ENCODE measurements around the gene OR7A10. TPM values are rescaled to one million over a fixed set of nuclear protein-coding genes. Genes with fewer than 3 reads are reported as not detected.
A peak's percentile ranks its signal among the peaks of the same experiment; 100 is the strongest.

OR7A10 gene
- total RNA-seq, result not detected
- 0 reads per million in 2 donors for total RNA-seq

DNA sequence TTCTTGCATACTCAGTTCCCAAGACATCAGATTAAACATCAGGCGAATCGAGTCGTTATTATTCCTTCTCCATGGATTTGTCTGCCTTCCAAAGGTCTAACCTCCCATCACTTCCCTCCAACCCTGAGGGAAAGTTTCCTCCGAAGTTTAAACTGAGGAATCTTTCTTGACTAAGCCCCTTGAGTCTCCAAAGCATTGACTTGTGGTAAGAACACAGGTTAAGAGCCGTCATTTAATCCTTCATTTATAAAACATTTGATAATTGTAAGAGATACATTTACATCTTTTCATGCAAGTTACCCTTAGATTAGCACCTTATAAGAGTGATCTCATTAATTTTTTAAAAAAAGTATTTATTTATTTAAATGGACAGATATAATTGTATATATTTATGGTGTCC, at the start of gene OR7A10:
Gene OR7A10 (minus strand): TSS at position 101 of the 400 bp plus-strand sequence. CDS start 7,045 bp downstream, outside the sequence.
- Mint-ChIP-seq H3K4me3 (no peak within 1 kb of the TSS), H3K4me1 (no peaks in the 10 kb centered on the region), H3K36me3 (ENCODE audit: low read depth) (peaks cover 6% of the 10 kb centered on the region), H3K27ac (no peak within 1 kb of the TSS), H3K27me3 (peaks cover 57% of the 10 kb centered on the region)
- H3K9me3 ChIP-seq (ENCODE audit: control insufficient read depth, low read length, poor library complexity, severe bottlenecking), result no peaks in the 10 kb centered on the region
- ATAC-seq (no peak), DNase-seq (no peak)

DNA sequence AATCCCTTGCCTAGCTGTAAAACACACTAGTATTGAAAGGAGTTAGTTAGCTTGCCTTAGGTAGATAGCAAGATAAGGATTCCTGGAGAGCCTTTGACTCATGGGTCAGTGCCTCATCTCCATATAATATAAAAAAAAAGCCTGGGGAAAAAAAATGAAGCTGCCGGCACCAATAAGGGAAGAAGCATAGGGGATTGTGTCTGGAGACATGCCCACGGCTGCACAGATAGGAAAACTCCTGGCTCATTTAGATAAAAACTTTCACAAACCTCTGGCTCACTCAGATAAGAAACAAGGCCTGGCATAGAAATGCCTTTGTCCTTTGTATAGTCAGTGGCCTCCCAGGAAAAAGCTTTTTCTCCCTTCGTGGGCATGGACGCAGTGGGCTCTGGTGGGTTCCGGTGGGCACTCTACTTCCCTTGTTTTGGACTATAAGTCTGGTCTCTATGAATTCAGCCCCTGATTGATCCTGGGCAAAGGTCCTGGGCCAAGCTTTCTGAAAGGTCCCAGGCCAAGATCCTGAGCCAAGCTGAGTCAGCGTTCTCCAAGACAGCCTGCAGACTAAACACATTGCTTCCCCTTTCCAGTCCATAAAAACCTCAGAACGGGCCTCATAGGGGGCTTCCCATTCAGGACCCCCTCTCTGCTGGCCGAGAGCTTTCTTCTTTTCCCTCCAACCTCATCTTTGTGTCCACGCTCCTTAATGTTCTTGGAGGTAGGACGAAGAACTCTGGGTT, 42.1 kb upstream of the OR7A10 start:
- H3K4me3 Mint-ChIP-seq, result no peak overlapping the region
- H3K4me1 Mint-ChIP-seq, result peaks cover 6% of the 10 kb centered on the region
- ATAC-seq (no peak), DNase-seq (no peak)
- peaks cover 45% of the 10 kb centered on the region for H3K27me3 Mint-ChIP-seq
- H3K9me3 ChIP-seq (ENCODE audit: control insufficient read depth, low read length, poor library complexity, severe bottlenecking), result no peaks in the 10 kb centered on the region
- no peaks in the 10 kb centered on the region for H3K36me3 Mint-ChIP-seq (ENCODE audit: low read depth)
- no peak overlapping the region for H3K27ac Mint-ChIP-seq

DNA sequence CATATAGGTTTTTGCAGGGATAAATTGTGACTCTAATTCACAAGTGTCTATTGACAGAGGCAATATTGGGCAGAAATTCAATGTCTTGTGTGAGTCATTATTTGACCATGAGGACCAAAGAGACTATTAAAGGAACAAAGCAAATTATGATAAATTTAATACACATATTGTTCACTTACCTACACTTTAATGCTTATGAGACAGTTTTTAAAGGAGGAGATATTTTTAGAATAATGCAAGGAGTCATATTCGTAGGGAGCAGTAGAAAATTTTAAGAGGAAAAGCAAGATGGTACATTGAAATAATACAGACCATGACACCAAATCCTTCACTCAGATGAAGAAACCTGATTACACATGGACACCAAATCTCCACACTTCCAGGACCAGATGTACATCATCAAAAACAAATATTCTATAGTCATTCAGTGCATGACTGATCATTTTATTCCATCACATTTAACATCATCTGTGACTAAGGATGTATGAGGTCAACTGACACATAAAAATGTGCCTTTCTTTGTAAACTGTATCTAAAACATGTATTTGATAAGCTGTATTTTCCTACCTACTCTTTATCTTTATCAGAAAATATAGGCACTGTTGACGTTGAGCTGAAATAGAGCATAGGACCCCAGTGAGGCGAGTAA, 41.4 kb upstream of the OR7A10 start:
- Mint-ChIP-seq H3K4me1 (peaks cover 6% of the 10 kb centered on the region), H3K36me3 (ENCODE audit: low read depth) (no peaks in the 10 kb centered on the region), H3K4me3 (no peak overlapping the region), H3K27ac (no peak overlapping the region), H3K27me3 (peaks cover 45% of the 10 kb centered on the region)
- ATAC-seq (no peak), DNase-seq (no peak)
- H3K9me3 ChIP-seq (ENCODE audit: control insufficient read depth, low read length, poor library complexity, severe bottlenecking), result no peaks in the 10 kb centered on the region

DNA sequence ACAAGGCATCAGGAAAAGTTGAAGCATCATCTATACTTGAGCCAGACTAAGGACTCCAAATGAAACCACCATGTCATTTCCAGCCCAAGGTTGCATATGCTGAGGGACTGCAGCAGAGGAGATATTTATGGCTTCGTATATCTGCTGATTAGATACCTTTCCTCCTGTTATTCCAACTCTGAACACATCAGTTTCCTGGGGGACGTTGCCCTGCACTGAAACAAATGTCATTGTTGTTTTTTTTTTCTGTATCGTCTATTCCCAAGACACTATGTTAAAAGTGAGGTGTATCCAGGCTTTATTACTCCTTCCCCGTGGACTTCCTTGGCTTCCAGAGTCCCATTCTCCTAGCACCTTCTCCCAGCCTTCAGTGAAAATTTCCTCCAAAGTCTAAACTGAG, 37.3 kb upstream of the OR7A10 start, which contains the start of gene OR7A17:
Gene OR7A17 (minus strand): TSS at position 101 of the 400 bp plus-strand sequence. CDS start 4,777 bp downstream, outside the sequence.
- Mint-ChIP-seq H3K27me3 (peaks cover 44% of the 10 kb centered on the region), H3K27ac (peak within 1 kb of the TSS; percentile 63), H3K4me1 (peaks cover 8% of the 10 kb centered on the region), H3K36me3 (ENCODE audit: low read depth) (peaks cover 3% of the 10 kb centered on the region), H3K4me3 (no peak within 1 kb of the TSS)
- DNase-seq, result no peak
- ATAC-seq, result no peak
- no peaks in the 10 kb centered on the region for H3K9me3 ChIP-seq (ENCODE audit: control insufficient read depth, low read length, poor library complexity, severe bottlenecking)

DNA sequence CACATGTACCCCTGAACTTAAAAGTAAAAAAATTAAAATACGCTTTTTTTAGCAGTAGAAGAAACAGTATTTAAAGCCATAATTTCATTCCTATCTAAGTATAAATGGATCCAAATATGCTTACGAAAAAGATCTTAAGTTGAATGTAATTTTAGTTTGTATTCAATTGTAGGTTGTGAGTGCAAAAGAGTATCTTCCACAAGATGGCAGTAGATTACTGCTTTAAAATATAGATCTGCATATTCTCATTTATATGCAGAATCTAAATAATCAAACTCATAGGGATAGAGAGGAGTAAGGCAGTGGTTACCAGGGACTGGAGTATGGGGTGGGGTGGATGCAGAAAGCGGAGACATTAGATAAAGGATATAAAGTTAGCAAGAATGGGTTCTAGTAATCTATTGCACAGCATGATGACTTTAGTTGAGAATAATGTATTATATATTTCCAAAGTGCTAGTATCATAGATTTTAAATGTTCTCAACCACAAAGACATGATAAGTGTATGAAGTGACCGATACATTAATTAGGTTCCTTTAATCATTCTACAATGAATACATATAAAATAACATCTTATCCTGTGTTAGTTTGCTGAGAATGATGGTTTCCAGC, 23.0 kb upstream of the OR7A10 start:
- no peak overlapping the region for H3K4me3 Mint-ChIP-seq
- H3K27me3 Mint-ChIP-seq, result peaks cover 67% of the 10 kb centered on the region
- peaks cover 4% of the 10 kb centered on the region for H3K36me3 Mint-ChIP-seq (ENCODE audit: low read depth)
- DNase-seq (no peak), ATAC-seq (no peak)
- no peak overlapping the region for H3K27ac Mint-ChIP-seq
- no peaks in the 10 kb centered on the region for H3K9me3 ChIP-seq (ENCODE audit: control insufficient read depth, low read length, poor library complexity, severe bottlenecking)
- peaks cover 2% of the 10 kb centered on the region for H3K4me1 Mint-ChIP-seq

DNA sequence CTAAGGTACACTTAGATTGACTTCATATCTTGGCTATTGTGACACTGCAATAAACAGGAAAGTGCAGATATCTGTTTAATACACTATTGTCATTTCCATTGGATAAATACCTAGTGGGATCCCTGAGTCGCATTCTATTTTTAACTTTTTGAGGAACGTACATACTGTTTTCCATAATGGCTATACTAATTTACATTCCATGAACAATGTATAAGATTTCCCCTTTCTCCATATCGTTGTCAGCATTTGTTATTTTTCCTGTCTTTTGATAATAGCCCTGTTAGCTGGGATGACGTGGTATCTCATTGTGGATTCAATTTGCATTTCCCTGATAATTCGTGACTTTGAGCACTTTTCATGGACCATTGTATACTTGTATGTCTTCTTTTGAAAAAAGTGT, 19.8 kb upstream of the OR7A10 start:
- H3K27me3 Mint-ChIP-seq, result peaks cover 70% of the 10 kb centered on the region
- peaks cover 4% of the 10 kb centered on the region for H3K36me3 Mint-ChIP-seq (ENCODE audit: low read depth)
- no peak overlapping the region for H3K27ac Mint-ChIP-seq

DNA sequence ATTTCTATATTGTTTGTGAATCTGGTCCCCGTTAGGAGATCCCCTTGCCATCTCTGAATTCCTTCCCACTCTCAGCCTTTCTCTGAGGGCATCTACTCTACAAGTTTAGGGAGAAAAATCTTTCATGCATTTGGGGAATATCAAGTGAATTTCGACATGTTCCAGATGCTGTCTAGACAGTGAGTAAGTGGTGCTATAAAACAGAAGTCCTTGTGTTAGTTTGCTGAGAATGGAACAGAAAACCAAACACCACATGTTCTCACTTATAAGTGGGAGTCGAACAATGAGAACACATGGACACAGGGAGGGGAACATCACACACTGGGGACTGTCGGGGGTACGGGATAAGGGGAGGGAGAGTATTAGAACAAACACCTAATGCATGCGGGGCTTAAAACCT, 5.1 kb downstream of the OR7A10 start:
- H3K4me3 Mint-ChIP-seq, result no peak overlapping the region
- ATAC-seq, result no peak

More for the DNA sequence above, 19.8 kb upstream of the OR7A10 start:
- no peaks in the 10 kb centered on the region for H3K9me3 ChIP-seq (ENCODE audit: control insufficient read depth, low read length, poor library complexity, severe bottlenecking)
- DNase-seq (no peak), ATAC-seq (no peak)
- H3K4me3 Mint-ChIP-seq, result no peak overlapping the region
- H3K4me1 Mint-ChIP-seq, result peaks cover 4% of the 10 kb centered on the region

DNA sequence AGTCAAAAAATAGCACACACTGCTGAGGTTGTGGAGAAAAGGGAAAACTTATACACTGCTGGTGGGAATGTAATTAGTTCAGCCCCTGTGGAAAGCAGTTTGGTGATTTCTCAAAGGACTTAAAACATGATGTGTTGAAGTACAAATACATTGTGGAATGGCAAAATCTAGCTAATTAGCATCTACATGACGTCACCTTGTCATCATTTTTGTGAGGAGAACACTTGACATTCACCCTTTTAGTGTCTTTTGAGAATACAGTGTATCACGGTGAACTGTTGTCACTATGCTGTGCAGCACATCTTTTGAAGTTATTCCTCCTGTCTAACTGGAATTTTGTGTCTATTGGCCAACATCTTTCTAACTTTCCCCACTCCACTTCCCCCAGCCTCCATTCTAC, 5.6 kb downstream of the OR7A10 start:
- no peaks in the 10 kb centered on the region for H3K4me1 Mint-ChIP-seq
- no peak for DNase-seq
- peaks cover 55% of the 10 kb centered on the region for H3K27me3 Mint-ChIP-seq
- H3K4me3 Mint-ChIP-seq, result no peak overlapping the region
- H3K36me3 Mint-ChIP-seq (ENCODE audit: low read depth), result peaks cover 6% of the 10 kb centered on the region
- H3K27ac Mint-ChIP-seq, result no peak overlapping the region
- no peaks in the 10 kb centered on the region for H3K9me3 ChIP-seq (ENCODE audit: control insufficient read depth, low read length, poor library complexity, severe bottlenecking)
- ATAC-seq, result no peak

More for the DNA sequence above, 5.1 kb downstream of the OR7A10 start:
- DNase-seq, result no peak
- H3K27me3 Mint-ChIP-seq, result peaks cover 59% of the 10 kb centered on the region
- no peaks in the 10 kb centered on the region for H3K4me1 Mint-ChIP-seq
- H3K27ac Mint-ChIP-seq, result no peak overlapping the region
- peaks cover 6% of the 10 kb centered on the region for H3K36me3 Mint-ChIP-seq (ENCODE audit: low read depth)
- H3K9me3 ChIP-seq (ENCODE audit: control insufficient read depth, low read length, poor library complexity, severe bottlenecking), result no peaks in the 10 kb centered on the region

DNA sequence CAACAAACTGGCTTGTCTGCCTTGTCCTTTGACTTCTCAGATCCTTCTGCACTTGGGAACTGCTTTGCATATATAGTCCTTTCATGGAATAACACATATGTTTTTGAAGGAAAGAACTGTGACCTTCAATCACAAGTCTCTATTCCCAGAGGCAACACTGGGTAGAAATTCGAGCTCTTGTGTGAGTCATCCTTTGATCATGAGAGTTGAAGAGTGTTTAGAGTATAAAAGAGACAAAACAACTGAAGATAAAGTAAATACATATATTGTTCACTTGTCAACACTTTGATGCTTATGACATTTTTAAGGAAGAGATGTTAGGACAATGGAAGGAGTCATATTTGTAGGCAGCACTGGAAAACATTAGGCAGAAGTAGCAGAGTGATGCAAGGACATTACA, 8.5 kb downstream of the OR7A10 start:
- H3K9me3 ChIP-seq (ENCODE audit: control insufficient read depth, low read length, poor library complexity, severe bottlenecking), result no peaks in the 10 kb centered on the region
- ATAC-seq (no peak), DNase-seq (no peak)
- H3K4me1 Mint-ChIP-seq, result no peaks in the 10 kb centered on the region
- no peak overlapping the region for H3K4me3 Mint-ChIP-seq
- H3K36me3 Mint-ChIP-seq (ENCODE audit: low read depth), result peaks cover 2% of the 10 kb centered on the region
- peaks cover 47% of the 10 kb centered on the region for H3K27me3 Mint-ChIP-seq
- no peak overlapping the region for H3K27ac Mint-ChIP-seq

DNA sequence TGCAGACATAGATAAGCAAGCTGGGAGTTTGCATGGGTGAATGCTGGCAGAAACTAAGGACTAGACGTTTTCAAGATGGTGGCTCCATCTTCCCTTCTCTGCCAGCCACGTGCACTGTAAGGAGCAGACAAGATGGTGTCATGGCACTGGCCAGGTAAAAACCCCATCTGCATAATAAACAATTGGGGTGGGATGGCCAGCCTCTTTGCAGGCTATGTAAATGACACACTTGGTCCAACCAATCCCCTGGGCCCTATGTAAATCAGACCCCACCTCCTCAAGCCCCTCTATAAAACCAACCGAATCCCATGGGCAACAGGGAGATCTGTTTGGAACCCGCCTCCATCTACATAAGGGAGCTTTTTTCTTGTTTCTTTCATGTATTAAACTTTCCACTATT, 11.3 kb downstream of the OR7A10 start:
- no peaks in the 10 kb centered on the region for H3K4me1 Mint-ChIP-seq
- H3K27me3 Mint-ChIP-seq, result peaks cover 36% of the 10 kb centered on the region
- DNase-seq, result no peak
- no peak for ATAC-seq
- H3K36me3 Mint-ChIP-seq (ENCODE audit: low read depth), result no peaks in the 10 kb centered on the region
- no peak overlapping the region for H3K4me3 Mint-ChIP-seq
- H3K9me3 ChIP-seq (ENCODE audit: control insufficient read depth, low read length, poor library complexity, severe bottlenecking), result no peaks in the 10 kb centered on the region
- no peak overlapping the region for H3K27ac Mint-ChIP-seq

DNA sequence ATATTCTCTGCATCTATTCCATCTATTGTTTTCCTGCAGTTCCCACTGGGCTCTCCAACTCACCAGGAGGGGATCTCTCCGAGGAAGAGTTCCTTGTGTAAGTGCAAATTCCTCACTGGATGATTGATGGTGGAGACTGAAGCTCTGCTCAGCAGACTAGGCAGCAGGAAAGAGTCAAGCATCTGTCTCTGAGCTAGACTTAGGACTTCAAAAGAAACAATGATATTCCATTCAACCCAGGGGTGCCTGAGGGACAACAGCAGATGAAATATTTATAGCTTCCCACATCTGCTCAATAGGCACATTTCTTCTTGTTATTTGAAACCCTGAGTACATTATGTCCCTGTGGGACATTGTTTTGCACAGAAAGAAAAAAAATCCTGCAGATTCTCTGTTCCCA, 13.7 kb downstream of the OR7A10 start, which contains the start of the genes OR7A5 and OR7C1:
Gene OR7A5 (minus strand): TSS at position 175 of the 400 bp plus-strand sequence. CDS start 6,944 bp downstream, outside the sequence.
Gene OR7C1 (minus strand): TSS at position 175 of the 400 bp plus-strand sequence. CDS start 35,049 bp downstream, outside the sequence.
- Mint-ChIP-seq H3K4me1 (no peaks in the 10 kb centered on the region), H3K27me3 (peaks cover 35% of the 10 kb centered on the region), H3K27ac (no peak within 1 kb of the TSS), H3K4me3 (no peak within 1 kb of the TSS), H3K36me3 (ENCODE audit: low read depth) (no peaks in the 10 kb centered on the region)
- no peaks in the 10 kb centered on the region for H3K9me3 ChIP-seq (ENCODE audit: control insufficient read depth, low read length, poor library complexity, severe bottlenecking)
- no peak for DNase-seq
- ATAC-seq, result no peak

DNA sequence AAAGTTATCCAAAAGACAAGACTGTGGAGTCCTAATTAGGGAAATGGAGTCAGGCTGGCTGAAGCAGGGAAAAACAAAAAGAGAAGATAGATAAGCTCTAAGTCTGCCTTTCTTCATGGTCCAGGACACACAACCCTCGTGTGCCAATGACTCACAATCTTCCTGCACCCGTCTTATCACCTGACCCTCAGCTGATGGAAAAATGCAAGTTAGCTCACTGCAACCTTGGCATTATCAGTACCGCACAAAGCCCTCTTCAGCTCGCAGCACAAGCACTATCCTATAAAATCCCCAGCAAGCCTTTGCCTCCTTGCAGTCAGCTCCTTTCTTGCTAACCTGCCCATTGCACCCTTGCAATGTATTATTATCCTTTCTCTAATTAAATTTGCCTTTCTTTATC, 18.0 kb downstream of the OR7A10 start:
- peaks cover 66% of the 10 kb centered on the region for H3K27me3 Mint-ChIP-seq
- no peaks in the 10 kb centered on the region for H3K9me3 ChIP-seq (ENCODE audit: control insufficient read depth, low read length, poor library complexity, severe bottlenecking)
- ATAC-seq, result no peak
- H3K27ac Mint-ChIP-seq, result no peak overlapping the region
- H3K36me3 Mint-ChIP-seq (ENCODE audit: low read depth), result peaks cover 2% of the 10 kb centered on the region
- H3K4me3 Mint-ChIP-seq, result no peak overlapping the region
- DNase-seq, result no peak
- H3K4me1 Mint-ChIP-seq, result no peaks in the 10 kb centered on the region

DNA sequence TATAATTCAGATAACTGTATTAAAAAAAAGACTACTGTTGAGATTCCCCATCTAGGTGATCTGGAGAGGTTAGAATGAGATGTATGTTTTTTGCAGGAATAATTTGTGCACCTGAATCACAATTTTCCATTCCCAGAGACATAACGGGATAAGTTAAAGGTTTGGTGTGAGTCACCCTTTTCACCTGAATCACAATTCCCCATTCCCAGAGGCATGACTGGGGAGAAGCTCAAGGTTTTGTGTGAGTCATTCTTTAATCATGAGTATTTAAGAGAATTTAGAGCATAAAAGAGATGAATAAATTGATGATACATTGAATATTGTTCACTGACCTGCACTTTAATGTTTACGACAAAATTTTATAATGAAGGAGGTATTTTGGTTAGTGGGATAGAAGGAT, 22.7 kb downstream of the OR7A10 start:
- ATAC-seq, result no peak
- DNase-seq, result no peak
- H3K27me3 Mint-ChIP-seq, result peaks cover 70% of the 10 kb centered on the region
- H3K27ac Mint-ChIP-seq, result no peak overlapping the region
- peaks cover 3% of the 10 kb centered on the region for H3K4me1 Mint-ChIP-seq
- no peak overlapping the region for H3K4me3 Mint-ChIP-seq
- peaks cover 4% of the 10 kb centered on the region for H3K9me3 ChIP-seq (ENCODE audit: control insufficient read depth, low read length, poor library complexity, severe bottlenecking)
- peaks cover 2% of the 10 kb centered on the region for H3K36me3 Mint-ChIP-seq (ENCODE audit: low read depth)

Measured in T-helper 17 cell (primary cell).